ENCODE results near the gene KBTBD3.

DNA sequence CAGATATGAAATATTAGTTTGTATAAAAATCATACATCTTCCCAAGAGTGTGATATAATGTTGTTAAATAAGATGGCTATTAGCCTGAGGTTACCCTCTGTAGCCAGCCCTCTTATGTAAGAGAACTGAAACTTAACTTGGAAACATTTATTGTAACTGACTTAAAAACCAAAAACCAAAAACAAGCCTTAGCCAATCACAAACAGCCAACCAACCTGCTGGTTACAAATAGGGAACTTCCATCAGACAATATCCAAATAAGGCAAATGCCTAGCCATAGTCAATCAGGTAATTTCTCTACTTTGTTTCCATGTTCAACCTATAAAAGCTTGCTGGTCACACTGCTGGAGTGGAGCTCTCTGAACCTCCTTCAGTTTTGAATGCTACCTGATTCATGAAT is 14.1 kb downstream of the KBTBD3 start:
- no peak for TF ChIP-seq EP300 (IDR thresholded peaks at IDR 0.05)
- TF ChIP-seq, protein P1, sequence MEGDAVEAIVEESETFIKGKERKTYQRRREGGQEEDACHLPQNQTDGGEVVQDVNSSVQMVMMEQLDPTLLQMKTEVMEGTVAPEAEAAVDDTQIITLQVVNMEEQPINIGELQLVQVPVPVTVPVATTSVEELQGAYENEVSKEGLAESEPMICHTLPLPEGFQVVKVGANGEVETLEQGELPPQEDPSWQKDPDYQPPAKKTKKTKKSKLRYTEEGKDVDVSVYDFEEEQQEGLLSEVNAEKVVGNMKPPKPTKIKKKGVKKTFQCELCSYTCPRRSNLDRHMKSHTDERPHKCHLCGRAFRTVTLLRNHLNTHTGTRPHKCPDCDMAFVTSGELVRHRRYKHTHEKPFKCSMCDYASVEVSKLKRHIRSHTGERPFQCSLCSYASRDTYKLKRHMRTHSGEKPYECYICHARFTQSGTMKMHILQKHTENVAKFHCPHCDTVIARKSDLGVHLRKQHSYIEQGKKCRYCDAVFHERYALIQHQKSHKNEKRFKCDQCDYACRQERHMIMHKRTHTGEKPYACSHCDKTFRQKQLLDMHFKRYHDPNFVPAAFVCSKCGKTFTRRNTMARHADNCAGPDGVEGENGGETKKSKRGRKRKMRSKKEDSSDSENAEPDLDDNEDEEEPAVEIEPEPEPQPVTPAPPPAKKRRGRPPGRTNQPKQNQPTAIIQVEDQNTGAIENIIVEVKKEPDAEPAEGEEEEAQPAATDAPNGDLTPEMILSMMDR (IDR thresholded peaks at IDR 0.05) = no peak
- no peak for TF ChIP-seq POLR2A (IDR thresholded peaks at IDR 0.05)
